Activated CD4-positive, alpha-beta T cell treated with anti-CD3 and anti-CD28 coated beads, Interleukin-2, amount 10 ng/mL, durations not matched to agents 7 days and 5 days (primary cell): ENCODE data around the gene NCBP3. TPM values are rescaled to one million over a fixed set of nuclear protein-coding genes. Genes with fewer than 3 reads are reported as not detected.

Experiments used
- CTCF ChIA-PET: fragments of 350-600 bp; sonication (Branson Sonifier 250); formaldehyde crosslinking; loops from one replicate; lab custom pipeline; 2021; ENCODE audit warnings: antibody characterized with exemption; lab: Charles Lee
- POLR2A ChIA-PET: fragments of 350-600 bp; sonication (Branson Sonifier 250); formaldehyde crosslinking; loops from one replicate; lab custom pipeline; 2021; ENCODE audit warnings: antibody characterized with exemption; lab: Charles Lee
- DNase-seq: peaks from one replicate; pipeline ENCODE4 v3.0.0-alpha.2; 2020
- H3K27ac Mint-ChIP-seq: one replicate; pipeline ENCODE4 v1.8.0; 2021; ENCODE audit warnings: mild to moderate bottlenecking, moderate library complexity, mixed read lengths
- H3K27me3 Mint-ChIP-seq: one replicate; pipeline ENCODE4 v1.8.0; 2021; ENCODE audit warnings: mixed read lengths
- H3K36me3 Mint-ChIP-seq: one replicate; pipeline ENCODE4 v1.8.0; 2021; ENCODE audit warnings: low read depth, mixed read lengths
- H3K4me1 Mint-ChIP-seq: one replicate; pipeline ENCODE4 v1.8.0; 2021; ENCODE audit warnings: mixed read lengths
- H3K4me3 Mint-ChIP-seq: one replicate; pipeline ENCODE4 v1.8.0; 2021; ENCODE audit warnings: mild to moderate bottlenecking, moderate library complexity, mixed read lengths
- H3K9me3 Mint-ChIP-seq: one replicate; pipeline ENCODE4 v1.8.0; 2021; ENCODE audit warnings: mixed read lengths
- total RNA-seq, 2 experiments: library from RNA; stranded (reverse); gene quantifications; one replicate each; pipeline ENCODE4 v1.2.3, GENCODE V29; 2021

Gene NCBP3
- total RNA-seq, 2 experiments from 2014 or later, result 43.6 to 43.7 TPM

DNA sequence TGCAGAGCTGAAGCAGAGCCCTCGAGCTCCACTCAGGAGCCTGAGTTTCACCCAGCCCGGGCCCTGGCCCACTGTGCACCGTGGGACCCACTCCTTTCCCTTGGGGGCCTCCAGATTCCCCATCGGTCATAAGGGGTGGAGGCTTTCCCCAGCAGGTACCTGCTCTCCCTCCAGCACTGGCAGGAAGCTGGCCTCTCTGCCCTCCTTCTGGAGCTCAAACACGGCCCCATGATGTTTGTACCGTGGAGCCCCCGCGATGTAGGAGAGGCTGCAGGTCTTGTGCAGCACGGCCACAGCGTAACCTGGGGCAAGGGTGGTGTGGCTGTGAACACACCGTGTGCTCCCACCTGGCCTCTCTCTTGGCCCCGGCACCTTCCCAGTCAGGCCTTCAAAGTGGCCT lies 92.4 kb downstream of the NCBP3 start:
- no peaks in the 10 kb centered on the region for H3K36me3 Mint-ChIP-seq
- no peak for DNase-seq
- ChIA-PET POLR2A (no interaction called here), CTCF (interaction anchor here (0.6 to 5.6 kb wide), 5 partner anchors 15 to 93 kb away, joined by 3 to 42 read pairs (median 4); partner anchors contain the start of gene NCBP3)
- no peak overlapping the region for H3K4me3 Mint-ChIP-seq
- H3K9me3 Mint-ChIP-seq, result no peaks in the 10 kb centered on the region
- H3K27me3 Mint-ChIP-seq, result no peaks in the 10 kb centered on the region
- H3K4me1 Mint-ChIP-seq, result peaks cover 45% of the 10 kb centered on the region
- no peak overlapping the region for H3K27ac Mint-ChIP-seq

Other genes with a start within 250 kb of the NCBP3 start
- gene TRPV1, start 236.8 kb downstream of the NCBP3 start, total RNA-seq, result 1 to 10 TPM; 3.1 to 4.3 TPM
- 10 to 100 TPM; 11.5 to 12.3 TPM for gene SHPK, start 210.0 kb downstream of the NCBP3 start, total RNA-seq
- gene CTNS, start 209.5 kb downstream of the NCBP3 start, total RNA-seq, result 10 to 100 TPM; 10.3 TPM
- gene TAX1BP3, start 177.7 kb downstream of the NCBP3 start, total RNA-seq, result 10 to 100 TPM; 17.4 to 18.4 TPM
- 10 to 100 TPM; 34.8 to 37.3 TPM for gene EMC6, start 177.4 kb downstream of the NCBP3 start, total RNA-seq
- 10 to 100 TPM; 33.6 to 39.4 TPM for gene P2RX5, start 150.1 kb downstream of the NCBP3 start, total RNA-seq
- 10 to 100 TPM; 27.6 to 31.2 TPM for gene HASPIN, start 122.3 kb downstream of the NCBP3 start, total RNA-seq
- gene ITGAE, start 45.1 kb downstream of the NCBP3 start, total RNA-seq, result 10 to 100 TPM; 18.3 to 20.9 TPM
- gene CAMKK1, start 46.8 kb upstream of the NCBP3 start, total RNA-seq, result 1 to 10 TPM; 3.4 to 4.0 TPM
- gene P2RX1, start 70.2 kb upstream of the NCBP3 start, total RNA-seq, result under 1 TPM in 1 of 2 experiments, not detected in 1; 0.12 TPM
- gene ATP2A3, start 118.2 kb upstream of the NCBP3 start, total RNA-seq, result 100 to 1,000 TPM; 294 to 329 TPM